HUES64 (cell line): ENCODE results near the gene LANCL2.

Source experiments
- H3K27ac ChIP-seq: 2 replicates; pipeline ENCODE4 v1.7.0; 2013; ENCODE audit warnings: low read depth, low read length, inconsistent platforms
- H3K27me3 ChIP-seq: 2 replicates; pipeline ENCODE4 v1.6.1; 2013; ENCODE audit warnings: mild to moderate bottlenecking, low read length; ENCODE audit not compliant: insufficient read depth
- H3K36me3 ChIP-seq: 2 replicates; pipeline ENCODE4 v1.6.1; 2013; ENCODE audit warnings: mild to moderate bottlenecking, low read length; ENCODE audit not compliant: insufficient read depth
- H3K4me1 ChIP-seq: 2 replicates; pipeline ENCODE4 v1.6.1; 2013; ENCODE audit warnings: mild to moderate bottlenecking, low read length, moderate library complexity; ENCODE audit not compliant: insufficient read depth
- H3K4me3 ChIP-seq: 2 replicates; pipeline ENCODE4 v1.5.1; 2013; ENCODE audit warnings: mild to moderate bottlenecking, low read length, moderate library complexity
- H3K9ac ChIP-seq: 2 replicates; pipeline ENCODE4 v1.6.1; 2013; ENCODE audit warnings: mild to moderate bottlenecking, low read depth, low read length
- H3K9me3 ChIP-seq: 2 replicates; pipeline ENCODE4 v1.6.1; 2013; ENCODE audit warnings: low read depth, low read length; ENCODE audit not compliant: insufficient read depth
- WGBS: fragments of 150-250, 120-280 bp; methylation state at CpG from one replicate; pipeline ENCODE4 v1.1.7; 2013; ENCODE audit warnings: missing lambda C conversion rate; 5-methylcytosine and 5-hydroxymethylcytosine counted together

The LANCL2 gene

GRCh38 chr7:55427342-55427741 is 62.2 kb downstream of the LANCL2 start:
- H3K9me3 ChIP-seq: no peaks in the 10 kb centered on the region
- 74% methylated on average over 4 of the region's 4 CpGs for WGBS
- peaks cover 18% of the 10 kb centered on the region; the same call in 1 of the 2 replicates for H3K36me3 ChIP-seq
- no peak overlapping the region for H3K4me3 ChIP-seq
- no peaks in the 10 kb centered on the region for H3K27me3 ChIP-seq
- peaks cover 16% of the 10 kb centered on the region for H3K4me1 ChIP-seq
- no peak overlapping the region for H3K27ac ChIP-seq
- no peak overlapping the region for H3K9ac ChIP-seq

- 87% methylated on average over 11 of the region's 11 CpGs for WGBS
- H3K27me3 ChIP-seq: no peaks in the 10 kb centered on the region
- no peaks in the 10 kb centered on the region for H3K9me3 ChIP-seq
- no peak overlapping the region for H3K27ac ChIP-seq
- H3K4me3 ChIP-seq: no peak overlapping the region
- peaks cover 16% of the 10 kb centered on the region for H3K4me1 ChIP-seq
- no peak overlapping the region for H3K9ac ChIP-seq
- peaks cover 20% of the 10 kb centered on the region; the same call in 1 of the 2 replicates for H3K36me3 ChIP-seq
Observed at GRCh38 chr7:55427800-55428199, 62.7 kb downstream of the LANCL2 start.

- Histone ChIP-seq H3K9ac (no peak overlapping the region), H3K4me3 (no peak overlapping the region), H3K27ac (no peak overlapping the region), H3K4me1 (peaks cover 11% of the 10 kb centered on the region), H3K27me3 (no peaks in the 10 kb centered on the region), H3K36me3 (peaks cover 20% of the 10 kb centered on the region; the same call in 1 of the 2 replicates), H3K9me3 (no peaks in the 10 kb centered on the region)
- 89% methylated on average over 11 of the region's 11 CpGs for WGBS
Observed at GRCh38 chr7:55429835-55430499, 64.8 kb downstream of the LANCL2 start.

- Histone ChIP-seq H3K27me3 (no peaks in the 10 kb centered on the region), H3K4me3 (no peak overlapping the region)
Observed at GRCh38 chr7:55431898-55432297, 66.8 kb downstream of the LANCL2 start.

GRCh38 chr7:55432506-55432905 is 67.4 kb downstream of the LANCL2 start:
- Histone ChIP-seq H3K27me3 (no peaks in the 10 kb centered on the region), H3K27ac (no peak overlapping the region)
- WGBS: 93% methylated on average over 3 of the region's 3 CpGs

More at GRCh38 chr7:55431898-55432297, 66.8 kb downstream of the LANCL2 start:
- Histone ChIP-seq H3K4me1 (peaks cover 2% of the 10 kb centered on the region; the same call in 1 of the 2 replicates), H3K27ac (no peak overlapping the region), H3K36me3 (peaks cover 8% of the 10 kb centered on the region; the same call in 1 of the 2 replicates), H3K9me3 (no peaks in the 10 kb centered on the region), H3K9ac (no peak overlapping the region)
- WGBS: 59% methylated on average over 2 of the region's 2 CpGs

GRCh38 chr7:55432939-55433784 is 68.0 kb downstream of the LANCL2 start:
- Histone ChIP-seq H3K27ac (no peak overlapping the region), H3K4me1 (no peaks in the 10 kb centered on the region)

More at GRCh38 chr7:55432506-55432905, 67.4 kb downstream of the LANCL2 start:
- Histone ChIP-seq H3K36me3 (peaks cover 8% of the 10 kb centered on the region; the same call in 1 of the 2 replicates), H3K4me3 (no peak overlapping the region), H3K4me1 (no peaks in the 10 kb centered on the region), H3K9me3 (no peaks in the 10 kb centered on the region), H3K9ac (no peak overlapping the region)

GRCh38 chr7:55435466-55435865 is 70.3 kb downstream of the LANCL2 start:
- 0 out of 2 replicates have a peak, but pooled peaks cover 3% of the 10 kb centered on the region for H3K36me3 ChIP-seq
- no peak overlapping the region for H3K27ac ChIP-seq
- H3K4me3 ChIP-seq: no peak overlapping the region
- no peak overlapping the region for H3K9ac ChIP-seq
- no peaks in the 10 kb centered on the region for H3K27me3 ChIP-seq
- no peaks in the 10 kb centered on the region for H3K9me3 ChIP-seq
- WGBS: 88% methylated on average over 10 of the region's 10 CpGs
- H3K4me1 ChIP-seq: no peaks in the 10 kb centered on the region

More at GRCh38 chr7:55432939-55433784, 68.0 kb downstream of the LANCL2 start:
- Histone ChIP-seq H3K27me3 (no peaks in the 10 kb centered on the region), H3K9me3 (no peaks in the 10 kb centered on the region), H3K36me3 (peaks cover 7% of the 10 kb centered on the region; the same call in 1 of the 2 replicates), H3K9ac (no peak overlapping the region), H3K4me3 (no peak overlapping the region)
- WGBS: 81% methylated on average over 12 of the region's 13 CpGs

- H3K4me3 ChIP-seq: no peak overlapping the region
- no peak overlapping the region for H3K27ac ChIP-seq
- H3K9me3 ChIP-seq: no peaks in the 10 kb centered on the region
- H3K27me3 ChIP-seq: no peaks in the 10 kb centered on the region
- no peak overlapping the region for H3K9ac ChIP-seq
- 93% methylated on average over 10 of the region's 10 CpGs for WGBS
- no peaks in the 10 kb centered on the region for H3K4me1 ChIP-seq
- H3K36me3 ChIP-seq: 0 out of 2 replicates have a peak, but pooled peaks cover 3% of the 10 kb centered on the region
Observed at GRCh38 chr7:55436457-55436856, 71.3 kb downstream of the LANCL2 start.

- Histone ChIP-seq H3K27ac (no peak overlapping the region), H3K4me3 (no peak overlapping the region), H3K9me3 (no peaks in the 10 kb centered on the region), H3K9ac (no peak overlapping the region), H3K36me3 (0 out of 2 replicates have a peak, but pooled peaks cover 2% of the 10 kb centered on the region), H3K27me3 (no peaks in the 10 kb centered on the region), H3K4me1 (no peaks in the 10 kb centered on the region)
- 85% methylated on average over 1 of the region's 1 CpG for WGBS
Observed at GRCh38 chr7:55437375-55437774, 72.2 kb downstream of the LANCL2 start.

GRCh38 chr7:55438085-55438756 is 73.1 kb downstream of the LANCL2 start:
- Histone ChIP-seq H3K27ac (no peak overlapping the region), H3K9me3 (no peaks in the 10 kb centered on the region), H3K4me3 (no peak overlapping the region), H3K4me1 (no peaks in the 10 kb centered on the region), H3K9ac (no peak overlapping the region), H3K27me3 (no peaks in the 10 kb centered on the region), H3K36me3 (no peaks in the 10 kb centered on the region)
- WGBS: 92% methylated on average over 13 of the region's 13 CpGs
